Dermis microvascular lymphatic vessel endothelial cell (primary cell): ENCODE data around the gene THRB. TPM values are rescaled to one million over a fixed set of nuclear protein-coding genes. Genes with fewer than 3 reads are reported as not detected.
"Not testable (repeated sequence)": the region's sequence is repeated elsewhere in the genome, so short reads cannot be mapped to it uniquely, and the experiment has no call there.

Source experiments
- DNase-seq, 2 donors: peaks; one replicate each; pipeline versions ENCODE4 v3.0.0 to v3.0.0-alpha.2; 2010; ENCODE audit warnings: low read depth in 2 of 2
- total RNA-seq: library from RNA; depleted of rRNA; stranded (reverse); fragments of >200 nt; gene quantifications from 2 replicates; pipeline ENCODE4 v1.2.1, GENCODE V29; 2014

Gene THRB
- total RNA-seq, 1 donor from 2014 or later: under 0.01 TPM

DNA sequence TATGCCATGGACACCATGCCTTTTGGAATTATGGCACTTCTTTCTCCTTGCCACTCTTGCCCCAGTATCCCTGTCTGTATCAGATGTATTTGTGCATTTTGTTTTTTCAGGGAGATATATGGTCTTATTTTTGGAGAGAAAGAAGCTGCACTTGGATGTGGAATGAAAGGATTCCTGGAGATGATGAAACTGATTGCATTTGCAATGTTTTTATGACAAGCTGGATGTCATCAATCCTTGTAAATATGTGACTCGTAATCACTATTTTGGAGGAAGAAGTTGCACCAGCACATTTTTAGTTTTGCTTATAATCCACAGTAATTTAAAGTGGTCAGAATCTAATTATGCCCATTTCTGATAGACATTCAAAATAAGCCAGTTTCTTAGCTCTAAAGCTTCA lies 384.6 kb downstream of the THRB start:
- DNase-seq: no peak

DNA sequence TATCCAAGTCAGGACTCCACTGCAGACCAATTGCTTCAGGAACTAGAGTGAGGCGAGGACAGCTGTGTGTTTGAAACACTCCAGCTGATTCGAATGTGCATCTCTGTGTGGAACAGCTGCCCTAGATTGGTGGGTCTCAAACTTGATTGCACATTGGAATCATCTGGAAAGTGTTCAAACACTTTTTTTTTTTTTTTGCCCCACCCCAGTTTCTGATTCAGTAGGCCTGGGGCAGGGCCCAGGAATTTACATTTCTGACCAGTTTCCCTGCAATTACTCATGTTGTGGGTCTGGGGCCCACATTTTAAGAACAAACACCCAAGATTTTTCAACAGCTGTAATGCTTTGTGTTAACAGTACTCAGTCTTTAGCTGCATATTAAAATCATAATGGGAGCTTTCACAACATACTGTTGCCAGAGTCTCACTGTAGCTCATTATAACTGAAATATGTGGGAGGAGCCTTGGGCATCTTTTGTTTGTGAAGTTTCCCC lies 392.9 kb downstream of the THRB start:
- DNase-seq: no peak

DNA sequence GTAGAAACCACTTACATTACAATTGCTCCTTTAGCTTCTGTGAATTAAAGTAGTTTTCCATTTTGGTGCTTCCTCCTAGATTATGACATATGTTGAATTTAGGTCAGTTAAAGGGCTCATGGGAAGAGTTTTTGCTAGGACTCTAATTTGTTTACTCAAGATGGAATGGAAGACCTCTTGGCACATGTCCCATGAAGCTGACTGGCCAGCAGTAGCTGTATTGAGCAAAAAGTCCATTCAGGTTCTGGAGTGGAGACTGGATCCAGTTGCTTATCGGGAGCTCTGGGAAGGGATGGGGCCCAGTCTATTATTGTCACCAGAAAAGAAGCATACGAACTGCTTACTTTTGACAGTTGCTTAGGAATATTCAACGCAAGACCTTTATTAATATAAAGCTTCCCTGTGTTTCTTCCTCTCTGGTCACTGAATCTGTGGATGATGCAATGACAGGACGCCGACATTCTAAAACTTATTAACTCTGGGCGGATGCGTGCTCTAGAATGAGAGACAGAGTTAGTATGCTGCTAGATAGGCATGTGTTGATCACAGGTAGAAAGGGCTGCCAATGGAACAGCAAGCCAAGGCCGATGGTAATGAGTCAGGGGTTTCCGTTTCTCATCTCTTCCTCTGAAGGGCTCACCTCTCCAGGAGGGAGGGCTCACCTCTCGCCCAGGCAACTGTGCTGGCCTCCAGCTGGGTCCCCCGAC lies 393.8 kb downstream of the THRB start:
- DNase-seq: no peak

DNA sequence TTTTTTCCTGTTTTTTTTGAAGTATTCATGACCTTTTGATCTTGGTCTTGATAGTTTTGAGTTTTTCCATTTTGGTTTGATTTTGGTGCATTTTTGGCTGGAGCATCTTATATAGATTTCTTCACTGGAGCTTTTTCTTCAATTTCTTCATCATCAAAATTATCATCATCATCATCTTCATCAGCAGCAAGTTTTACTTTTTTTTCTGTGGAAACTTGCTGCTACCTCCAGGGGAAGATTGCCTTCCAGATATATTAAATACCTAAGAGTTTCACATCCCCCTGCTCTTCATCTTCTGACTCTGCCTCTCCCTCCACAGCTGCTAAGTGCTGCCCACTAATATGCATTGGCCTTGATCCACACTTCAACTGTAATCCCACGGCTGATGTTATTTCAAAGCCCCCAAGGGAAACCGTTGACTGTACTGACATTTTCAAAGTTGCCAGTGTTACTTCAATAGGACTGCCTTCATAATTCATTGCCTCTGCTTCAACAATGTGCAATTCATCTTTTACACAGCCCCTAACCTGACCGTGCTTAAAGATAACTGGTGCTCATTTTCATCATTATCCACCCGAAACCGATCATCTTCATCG lies 397.9 kb downstream of the THRB start:
- DNase-seq: no peak

DNA sequence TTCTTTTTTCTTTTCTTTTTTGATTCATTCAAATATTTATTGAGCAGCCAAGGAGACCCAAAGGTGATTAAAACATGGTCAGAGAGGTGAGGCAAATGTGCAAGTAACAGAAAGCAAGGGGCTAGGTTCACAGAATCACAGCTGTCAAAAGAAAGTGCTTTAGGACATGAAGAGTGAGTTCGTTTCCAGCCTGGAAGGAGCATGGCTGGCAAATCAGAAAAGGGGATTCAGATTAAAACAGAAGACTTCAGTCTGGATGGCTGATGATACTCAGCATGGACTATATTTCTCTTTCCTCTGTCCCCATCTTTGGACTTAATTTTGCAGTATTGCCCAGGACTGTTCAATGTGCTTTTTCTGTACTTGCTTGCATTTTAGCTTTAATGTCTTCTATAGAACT lies 398.4 kb downstream of the THRB start:
- no peak for DNase-seq

DNA sequence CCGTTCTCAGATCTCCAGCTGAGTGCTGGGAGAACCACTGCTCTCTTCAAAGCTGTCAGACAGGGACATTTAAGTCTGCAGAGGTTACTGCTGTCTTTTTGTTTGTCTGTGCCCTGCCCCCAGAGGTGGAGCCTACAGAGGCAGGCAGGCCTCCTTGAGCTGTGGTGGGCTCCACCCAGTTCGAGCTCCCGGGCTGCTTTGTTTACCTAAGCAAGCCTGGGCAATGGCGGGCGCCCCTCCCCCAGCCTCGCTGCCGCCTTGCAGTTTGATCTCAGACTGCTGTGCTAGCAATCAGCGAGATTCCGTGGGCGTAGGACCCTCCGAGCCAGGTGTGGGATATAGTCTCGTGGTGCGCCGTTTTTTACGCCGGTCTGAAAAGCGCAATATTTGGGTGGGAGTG lies 399.8 kb downstream of the THRB start:
- DNase-seq: not testable (repeated sequence)

DNA sequence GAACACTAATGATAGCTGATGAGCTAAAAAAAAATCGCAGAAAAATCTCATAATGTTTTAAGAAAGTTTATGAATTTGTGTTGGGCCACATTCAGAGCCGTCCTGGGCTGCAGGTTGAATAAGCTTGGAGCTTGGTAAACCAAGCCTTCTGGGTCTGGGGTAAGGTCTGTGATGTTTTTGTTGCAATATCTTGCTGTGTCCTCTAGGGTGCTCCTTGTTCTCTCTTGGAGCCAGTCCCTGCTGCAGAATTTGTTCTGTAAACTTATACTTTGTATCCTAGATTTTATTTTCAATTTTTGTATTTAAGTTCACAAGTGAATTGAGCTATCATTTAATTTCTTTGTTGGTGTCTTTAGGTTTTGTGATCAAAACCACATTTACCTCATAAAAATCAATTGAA lies 405.9 kb downstream of the THRB start:
- peak in 1 of 2 donors; percentile 6 for DNase-seq

DNA sequence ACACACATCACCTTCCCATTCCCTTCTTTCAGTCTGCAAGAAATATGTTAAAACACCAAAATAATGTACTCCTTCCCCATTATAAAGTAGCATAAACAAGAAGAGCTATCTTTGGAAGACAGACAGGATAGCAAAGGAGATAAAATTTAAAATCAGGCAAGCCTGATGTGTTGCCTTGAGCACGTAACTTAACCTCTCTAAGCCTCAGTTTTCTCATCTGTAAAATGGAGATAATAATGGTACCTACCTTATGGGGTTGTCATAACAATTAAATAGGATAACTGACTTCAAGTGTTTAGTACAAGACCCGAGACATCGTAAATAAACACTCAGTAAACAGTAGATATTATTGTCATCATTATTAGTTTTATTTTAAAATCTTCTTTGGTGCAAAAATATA lies 407.2 kb downstream of the THRB start:
- DNase-seq: no peak

DNA sequence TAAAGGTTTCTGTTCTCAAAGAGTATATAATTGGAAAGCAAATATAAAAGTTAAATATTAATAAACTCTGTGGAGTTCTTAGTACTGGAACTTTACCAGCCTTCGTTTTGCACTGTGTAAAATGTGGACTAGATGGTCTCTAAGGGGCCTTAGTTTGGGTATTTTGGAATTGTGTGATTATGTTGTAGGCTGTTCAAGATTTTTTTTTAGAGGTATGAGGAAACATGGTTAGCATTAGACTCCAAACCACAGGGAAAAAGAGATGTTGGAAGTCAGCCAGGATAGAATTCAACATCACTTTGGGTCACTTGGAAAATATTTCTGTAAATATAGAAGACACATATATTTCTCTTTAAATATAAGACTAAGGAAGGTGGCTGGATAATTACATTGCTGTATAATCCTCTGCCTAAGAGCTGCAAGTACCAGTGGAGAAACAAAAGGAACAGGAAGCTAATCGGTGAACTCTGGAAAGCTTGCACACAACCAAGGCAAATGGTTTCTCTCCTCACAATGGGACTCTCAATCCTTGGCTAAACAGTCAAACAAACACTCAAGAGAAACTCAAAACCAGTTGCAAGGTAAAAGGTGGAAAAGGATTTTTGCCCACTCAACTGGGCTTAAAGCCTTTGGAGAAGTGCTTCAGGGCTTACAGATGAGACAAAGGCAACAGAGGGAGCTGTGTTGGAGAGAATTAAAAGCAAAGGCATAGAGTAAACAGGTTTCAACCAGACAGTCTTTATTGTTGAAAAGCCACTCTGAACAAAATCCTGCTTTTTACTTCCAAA lies 407.8 kb downstream of the THRB start:
- DNase-seq: no peak

DNA sequence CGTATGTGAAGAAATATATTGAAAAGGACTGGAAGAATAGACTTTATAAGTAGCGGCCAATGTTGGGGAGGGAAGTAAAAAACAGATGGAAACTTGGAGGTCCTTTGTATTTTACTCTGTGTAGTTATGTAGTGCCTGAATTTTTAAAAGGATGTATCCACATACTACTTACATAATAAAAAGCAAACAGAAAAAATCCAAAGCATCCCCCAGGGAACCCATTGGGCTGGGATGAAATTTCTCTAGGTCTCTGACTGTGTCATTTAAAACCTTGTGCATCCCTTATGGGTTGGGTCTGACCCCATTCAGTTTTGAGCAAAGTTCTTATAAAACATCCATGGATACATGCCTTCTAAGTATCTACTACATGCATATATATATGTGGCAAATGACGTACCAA lies 408.4 kb downstream of the THRB start:
- DNase-seq: no peak

DNA sequence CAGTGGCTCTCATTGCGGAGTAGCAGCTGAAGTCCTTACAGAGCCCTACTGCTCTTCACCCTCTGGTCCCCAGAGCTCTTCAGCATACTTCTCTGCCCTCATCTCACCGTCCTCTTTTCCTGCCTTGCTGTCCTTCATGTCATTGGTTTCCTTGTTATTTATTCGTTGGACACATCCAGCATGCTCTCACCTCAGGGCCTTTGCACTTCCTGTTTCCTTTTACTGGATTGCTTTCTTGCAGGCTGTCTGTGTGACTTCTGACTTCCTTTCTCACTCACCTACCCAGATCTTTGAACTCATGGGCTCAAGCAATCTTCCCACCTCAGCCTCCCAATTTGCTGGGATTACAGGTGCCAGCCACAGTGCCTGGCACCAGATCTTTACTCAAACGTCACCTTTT lies 422.5 kb downstream of the THRB start:
- DNase-seq: no peak

DNA sequence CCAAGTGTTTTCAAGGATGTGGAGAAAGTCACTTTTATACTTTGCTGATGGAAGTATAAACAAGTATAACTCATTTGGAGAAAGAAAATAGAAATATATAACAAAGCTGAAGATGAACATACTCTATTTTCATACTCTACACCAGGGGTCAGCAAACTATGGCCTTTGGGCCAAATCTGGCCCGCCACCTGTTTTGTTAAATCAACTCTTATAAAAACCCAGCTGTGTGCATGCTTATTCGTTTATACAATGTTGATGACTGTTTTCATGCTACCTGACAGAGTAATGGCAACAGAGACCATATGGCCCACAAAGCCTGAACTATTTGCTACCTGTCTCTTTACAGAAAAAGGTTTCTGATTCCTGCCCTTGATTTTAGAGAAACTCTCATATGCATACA lies 425.6 kb downstream of the THRB start:
- DNase-seq: no peak

DNA sequence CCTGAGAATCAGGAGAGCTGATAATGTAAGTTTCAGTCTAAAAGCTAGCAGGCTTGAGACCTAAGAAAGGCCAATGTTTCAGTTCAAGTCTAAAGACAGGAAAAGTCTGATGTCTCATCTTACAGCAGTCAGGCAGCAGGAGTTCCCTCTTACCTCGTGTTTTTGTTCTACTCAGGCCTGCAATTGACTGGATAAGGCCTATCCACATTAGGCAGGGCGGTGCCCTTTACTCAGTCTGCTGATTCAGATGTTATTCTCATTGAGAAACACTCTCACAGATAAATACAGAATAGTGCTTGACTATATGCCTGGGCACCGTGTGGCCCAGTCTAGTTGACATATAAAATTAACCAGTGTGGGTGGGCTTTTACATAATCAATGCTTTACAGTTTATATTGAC lies 427.2 kb downstream of the THRB start:
- no peak for DNase-seq
